HG03135 (cell line): Measurements from ENCODE around the gene SORCS2.

Source experiments
- ATAC-seq: cut with Tn5 transposase; IDR thresholded peaks from one replicate; pipeline ENCODE4 v1.9.1; 2021; ENCODE audit warnings: mild to moderate bottlenecking, moderate library complexity; ENCODE audit not compliant: unreplicated experiment

SORCS2 gene

GRCh38 chr4:7638984-7639789 is 446.8 kb downstream of the SORCS2 start:
- no peak for ATAC-seq

GRCh38 chr4:7640136-7640535 is 447.8 kb downstream of the SORCS2 start:
- ATAC-seq: no peak

- no peak for ATAC-seq
These were observed 449.4 kb downstream of the SORCS2 start for GRCh38 chr4:7641712-7642111.

- ATAC-seq: no peak
These were observed 450.6 kb downstream of the SORCS2 start for GRCh38 chr4:7642741-7643458.

- ATAC-seq: no peak
These were observed 452.8 kb downstream of the SORCS2 start for GRCh38 chr4:7645158-7645557.

- no peak for ATAC-seq
These were observed 453.6 kb downstream of the SORCS2 start for GRCh38 chr4:7645956-7646355.

- ATAC-seq: no peak
These were observed 454.2 kb downstream of the SORCS2 start for GRCh38 chr4:7646384-7647061.

GRCh38 chr4:7647186-7647585 is 454.8 kb downstream of the SORCS2 start:
- ATAC-seq: no peak

GRCh38 chr4:7647600-7648543 is 455.5 kb downstream of the SORCS2 start:
- no peak for ATAC-seq

GRCh38 chr4:7648544-7649395 is 456.4 kb downstream of the SORCS2 start:
- ATAC-seq: no peak

GRCh38 chr4:7649411-7649740 is 457.0 kb downstream of the SORCS2 start:
- ATAC-seq: no peak

- no peak for ATAC-seq
These were observed 457.6 kb downstream of the SORCS2 start for GRCh38 chr4:7649741-7650531.

- no peak for ATAC-seq
These were observed 458.5 kb downstream of the SORCS2 start for GRCh38 chr4:7650606-7651385.

- no peak for ATAC-seq
These were observed 459.2 kb downstream of the SORCS2 start for GRCh38 chr4:7651461-7651921.

GRCh38 chr4:7652006-7652405 is 459.7 kb downstream of the SORCS2 start:
- no peak for ATAC-seq

GRCh38 chr4:7652451-7652881 is 460.1 kb downstream of the SORCS2 start:
- ATAC-seq: no peak

GRCh38 chr4:7652906-7653305 is 460.6 kb downstream of the SORCS2 start:
- no peak for ATAC-seq
